Body of pancreas (tissue), 4 donors: ENCODE measurements around the gene MSL1. TPM values are rescaled to one million over a fixed set of nuclear protein-coding genes. Genes with fewer than 3 reads are reported as not detected.

Source experiments
- ATAC-seq: fragments of 150-250 bp; one replicate; pipeline ENCODE4 v1.9.1; 2016
- DNase-seq, 4 donors: peaks; one replicate each; pipeline ENCODE4 v3.0.0-alpha.2; 2019
- H3K27ac ChIP-seq, 4 donors: fragments of 200-600 bp; sonication (generic); 1 replicate in 3 of 4; 2 replicates in 1 of 4; pipeline versions ENCODE4 v1.5.1 to v1.6.1; 2016 to 2019; ENCODE audit warnings: mild to moderate bottlenecking in 1 of 4, mixed read lengths in 1 of 4, moderate library complexity in 1 of 4
- H3K27me3 ChIP-seq, 2 donors: fragments of 200-600 bp; sonication (generic); one replicate each; pipeline ENCODE4 v1.6.0; 2016; ENCODE audit warnings: mild to moderate bottlenecking in 1 of 2
- H3K36me3 ChIP-seq, 2 donors: fragments of 200-600 bp; sonication (generic); replicated peaks in 1 of 2; 2 replicates each; pipeline ENCODE4 v1.5.1; 2016; ENCODE audit warnings: low read depth in 2 of 2; ENCODE audit not compliant: insufficient read depth in 1 of 2
- H3K4me1 ChIP-seq: fragments of 200-600 bp; sonication (generic); one replicate; pipeline ENCODE4 v1.6.0; 2016
- H3K4me3 ChIP-seq, 2 donors: fragments of 200-600 bp; sonication (generic); 1 replicate in 1 of 2; 2 replicates in 1 of 2; pipeline ENCODE4 v1.5.1; 2016 to 2019
- H3K9me3 ChIP-seq, 3 donors: fragments of 200-600 bp; sonication (generic); 1 replicate in 2 of 3; 2 replicates in 1 of 3; pipeline ENCODE4 v1.5.1; 2016
- CTCF ChIP-seq, 7 experiments: fragments of 450-650 bp in 4 of 7; fragments of 200-600 bp in 3 of 7; sonication (generic) in 3 of 7; IDR thresholded peaks; one replicate each; pipeline ENCODE4 v1.5.1; 2016 to 2019; ENCODE audit warnings: antibody characterized with exemption in 7 of 7
- POLR2A ChIP-seq, 3 donors: fragments of 450-650 bp; IDR thresholded peaks; one replicate each; pipeline ENCODE4 v1.6.1; 2016; ENCODE audit warnings: antibody characterized with exemption in 3 of 3, mild to moderate bottlenecking in 2 of 3
- WGBS, 2 donors: methylation state at CpG; one replicate each; pipeline ENCODE4 v1.1.5; 2017; 5-methylcytosine and 5-hydroxymethylcytosine counted together
- intact Hi-C: fragments of 100-400 bp; cut with DNase I; formaldehyde crosslinking; loops from one replicate; pipeline ENCODE4 v1.15.1; 2023
- total RNA-seq, 2 donors: library from RNA; depleted of rRNA; stranded (reverse); fragments of >200 nt; gene quantifications; one replicate each; pipeline ENCODE4 v1.1.0, GENCODE V29; 2016

MSL1 gene
- total RNA-seq, 2 donors from 2014 or later: 75.5 to 157 TPM

GRCh38 chr17:40091691-40092397 is 29.9 kb upstream of the MSL1 start:
- DNase-seq: peak in 2 of 4 donors; percentile 54 to 56
- H3K4me1 ChIP-seq: peaks cover 36% of the 10 kb centered on the region
- peak overlapping the region; percentile 41 to 66 (median 56) for H3K27ac ChIP-seq
- WGBS, 2 donors: 27 to 33% methylated on average over 13 to 18 of the region's 18 CpGs
- no peak overlapping the region for H3K4me3 ChIP-seq
- ATAC-seq: peak; percentile 11
- H3K27me3 ChIP-seq: no peaks in the 10 kb centered on the region
- intact Hi-C loops: no loop called here
- peak in 2 of 3 donors; percentile 8 to 20 for TF ChIP-seq POLR2A (IDR thresholded peaks at IDR 0.05)
- TF ChIP-seq CTCF (IDR thresholded peaks at IDR 0.05): no peak
- peaks cover 8 to 22% of the 10 kb centered on the region in 2 donors for H3K36me3 ChIP-seq
- no peaks in the 10 kb centered on the region for H3K9me3 ChIP-seq

GRCh38 chr17:40092581-40092980 is 29.2 kb upstream of the MSL1 start:
- ATAC-seq: no peak
- H3K9me3 ChIP-seq: no peaks in the 10 kb centered on the region
- no peak overlapping the region for H3K4me3 ChIP-seq
- peaks cover 43% of the 10 kb centered on the region for H3K4me1 ChIP-seq
- no peak for DNase-seq
- H3K27me3 ChIP-seq: no peaks in the 10 kb centered on the region
- intact Hi-C loops: no loop called here
- peaks cover 8 to 20% of the 10 kb centered on the region in 2 donors for H3K36me3 ChIP-seq
- H3K27ac ChIP-seq: peak overlapping the region in 2 of 4 donors; percentile 16 to 41
- WGBS, 2 donors: 38 to 43% methylated on average over 3 of the region's 3 CpGs
- no peak for TF ChIP-seq CTCF (IDR thresholded peaks at IDR 0.05)
- no peak for TF ChIP-seq POLR2A (IDR thresholded peaks at IDR 0.05)

GRCh38 chr17:40093005-40093579 is 28.7 kb upstream of the MSL1 start:
- H3K4me1 ChIP-seq: peaks cover 48% of the 10 kb centered on the region
- 78 to 89% methylated on average over 29 of the region's 29 CpGs for WGBS, 2 donors
- H3K27me3 ChIP-seq: no peaks in the 10 kb centered on the region
- TF ChIP-seq CTCF (IDR thresholded peaks at IDR 0.05) (no peak), POLR2A (IDR thresholded peaks at IDR 0.05) (no peak)
- DNase-seq (no peak), ATAC-seq (no peak)
- H3K4me3 ChIP-seq: no peak overlapping the region
- intact Hi-C loops: no loop called here
- no peaks in the 10 kb centered on the region for H3K9me3 ChIP-seq
- peaks cover 8 to 16% of the 10 kb centered on the region in 2 donors for H3K36me3 ChIP-seq
- peak overlapping the region in 2 of 4 donors; percentile 41 for H3K27ac ChIP-seq

- peaks cover 54% of the 10 kb centered on the region for H3K4me1 ChIP-seq
- no peak for TF ChIP-seq CTCF (IDR thresholded peaks at IDR 0.05)
- no peak for TF ChIP-seq POLR2A (IDR thresholded peaks at IDR 0.05)
- ATAC-seq (no peak), DNase-seq (no peak)
- intact Hi-C loops: no loop called here
- H3K27me3 ChIP-seq: no peaks in the 10 kb centered on the region
- no peaks in the 10 kb centered on the region for H3K9me3 ChIP-seq
- peak overlapping the region in 3 of 4 donors; percentile 5 to 99 (median 41) for H3K27ac ChIP-seq
- no peak overlapping the region for H3K4me3 ChIP-seq
- 67 to 72% methylated on average over 10 to 16 of the region's 16 CpGs for WGBS, 2 donors
- H3K36me3 ChIP-seq: peaks cover 8 to 11% of the 10 kb centered on the region in 2 donors
Measured at GRCh38 chr17:40093580-40094201, 28.1 kb upstream of the MSL1 start.
